Measurements from ENCODE around the gene CHGA. TPM values are rescaled to one million over a fixed set of nuclear protein-coding genes. Genes with fewer than 3 reads are reported as not detected.

Gene CHGA, protein sequence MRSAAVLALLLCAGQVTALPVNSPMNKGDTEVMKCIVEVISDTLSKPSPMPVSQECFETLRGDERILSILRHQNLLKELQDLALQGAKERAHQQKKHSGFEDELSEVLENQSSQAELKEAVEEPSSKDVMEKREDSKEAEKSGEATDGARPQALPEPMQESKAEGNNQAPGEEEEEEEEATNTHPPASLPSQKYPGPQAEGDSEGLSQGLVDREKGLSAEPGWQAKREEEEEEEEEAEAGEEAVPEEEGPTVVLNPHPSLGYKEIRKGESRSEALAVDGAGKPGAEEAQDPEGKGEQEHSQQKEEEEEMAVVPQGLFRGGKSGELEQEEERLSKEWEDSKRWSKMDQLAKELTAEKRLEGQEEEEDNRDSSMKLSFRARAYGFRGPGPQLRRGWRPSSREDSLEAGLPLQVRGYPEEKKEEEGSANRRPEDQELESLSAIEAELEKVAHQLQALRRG
- total RNA-seq (48.2 and 61.3 TPM in 2 replicates), polyA plus RNA-seq (40.5 and 86.5 TPM in 2 replicates)

DNA sequence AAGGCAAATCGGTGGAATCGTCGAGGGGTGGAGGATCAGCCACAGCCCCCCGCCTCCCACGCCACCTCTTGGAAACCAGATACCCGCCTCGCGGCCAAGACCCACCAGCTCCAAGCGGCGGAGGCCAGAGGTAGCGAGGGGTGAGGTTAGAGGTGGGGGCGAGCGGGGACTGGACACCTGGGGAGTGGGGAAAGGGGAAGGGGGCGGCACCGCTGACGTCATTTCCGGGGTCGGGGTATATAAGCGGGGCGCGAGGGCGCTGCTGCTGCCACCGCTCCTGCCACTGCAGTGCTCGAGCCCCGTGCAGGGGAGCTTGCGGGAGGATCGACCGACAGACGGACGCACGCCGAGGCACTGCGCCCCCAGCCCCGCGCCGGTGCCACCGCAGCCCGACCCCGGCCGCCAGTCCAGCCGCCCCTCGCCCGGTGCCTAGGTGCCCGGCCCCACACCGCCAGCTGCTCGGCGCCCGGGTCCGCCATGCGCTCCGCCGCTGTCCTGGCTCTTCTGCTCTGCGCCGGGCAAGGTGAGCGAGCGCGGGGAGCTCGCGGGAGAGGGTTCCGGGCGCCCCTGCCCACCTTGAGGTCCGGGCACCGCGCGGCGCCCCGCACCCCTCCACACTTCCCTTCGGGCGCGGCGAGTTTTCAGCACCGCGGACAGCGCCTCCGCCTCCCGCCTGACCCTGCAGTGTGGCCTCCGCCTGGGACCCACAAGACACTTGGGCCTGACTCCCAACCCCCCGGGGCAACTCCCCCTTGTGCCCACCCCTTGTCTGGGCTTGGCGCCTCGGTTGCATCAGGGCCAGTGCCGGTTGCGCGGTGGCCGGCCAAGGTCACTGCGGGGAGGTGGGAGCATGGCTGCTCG lies at the start of gene CHGA:
Gene CHGA (plus strand): TSS at position 268 of the 861 bp plus-strand sequence. CDS start 210 bp downstream, at position 478.
- H3K4me1 ChIP-seq (ENCODE audit: insufficient read depth): no peaks in the 10 kb centered on the region
- H2AFZ ChIP-seq: no peak within 1 kb of the TSS
- no peaks in the 10 kb centered on the region for H3K79me2 ChIP-seq
- H3K27me3 ChIP-seq: peaks cover 36% of the 10 kb centered on the region
- no peaks in the 10 kb centered on the region for H3K9me2 ChIP-seq (replicated peaks; ENCODE audit: insufficient read depth)
- TF ChIP-seq EZH2phosphoT487 (IDR thresholded peaks at IDR 0.05; ENCODE audit: low read depth, severe bottlenecking, unreplicated experiment) (no peak), EZH2 (IDR thresholded peaks at IDR 0.05; ENCODE audit: borderline replicate concordance) (no peak)
- TF ChIP-seq, protein P1, sequence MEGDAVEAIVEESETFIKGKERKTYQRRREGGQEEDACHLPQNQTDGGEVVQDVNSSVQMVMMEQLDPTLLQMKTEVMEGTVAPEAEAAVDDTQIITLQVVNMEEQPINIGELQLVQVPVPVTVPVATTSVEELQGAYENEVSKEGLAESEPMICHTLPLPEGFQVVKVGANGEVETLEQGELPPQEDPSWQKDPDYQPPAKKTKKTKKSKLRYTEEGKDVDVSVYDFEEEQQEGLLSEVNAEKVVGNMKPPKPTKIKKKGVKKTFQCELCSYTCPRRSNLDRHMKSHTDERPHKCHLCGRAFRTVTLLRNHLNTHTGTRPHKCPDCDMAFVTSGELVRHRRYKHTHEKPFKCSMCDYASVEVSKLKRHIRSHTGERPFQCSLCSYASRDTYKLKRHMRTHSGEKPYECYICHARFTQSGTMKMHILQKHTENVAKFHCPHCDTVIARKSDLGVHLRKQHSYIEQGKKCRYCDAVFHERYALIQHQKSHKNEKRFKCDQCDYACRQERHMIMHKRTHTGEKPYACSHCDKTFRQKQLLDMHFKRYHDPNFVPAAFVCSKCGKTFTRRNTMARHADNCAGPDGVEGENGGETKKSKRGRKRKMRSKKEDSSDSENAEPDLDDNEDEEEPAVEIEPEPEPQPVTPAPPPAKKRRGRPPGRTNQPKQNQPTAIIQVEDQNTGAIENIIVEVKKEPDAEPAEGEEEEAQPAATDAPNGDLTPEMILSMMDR (IDR thresholded peaks at IDR 0.05; ENCODE audit: poor library complexity): no peak
- no peaks in the 10 kb centered on the region for H4K20me1 ChIP-seq (ENCODE audit: insufficient read depth, poor library complexity, severe bottlenecking)
- H3K27ac ChIP-seq: no peak within 1 kb of the TSS
- peak; percentile 86 for DNase-seq (ENCODE audit: low spot score)
- whole genome bisulfite sequencing (ENCODE audit: low lambda C conversion rate, missing lambda C conversion rate): 5% methylated on average over 35 of the region's 86 CpGs
- peak within 1 kb of the TSS; percentile 76 for H3K4me2 ChIP-seq
- H3K9me3 ChIP-seq (ENCODE audit: low read depth): no peaks in the 10 kb centered on the region
- H3K4me3 ChIP-seq: no peak within 1 kb of the TSS
- no peaks in the 10 kb centered on the region for H3K36me3 ChIP-seq (replicated peaks; ENCODE audit: insufficient read depth, low read depth)

DNA sequence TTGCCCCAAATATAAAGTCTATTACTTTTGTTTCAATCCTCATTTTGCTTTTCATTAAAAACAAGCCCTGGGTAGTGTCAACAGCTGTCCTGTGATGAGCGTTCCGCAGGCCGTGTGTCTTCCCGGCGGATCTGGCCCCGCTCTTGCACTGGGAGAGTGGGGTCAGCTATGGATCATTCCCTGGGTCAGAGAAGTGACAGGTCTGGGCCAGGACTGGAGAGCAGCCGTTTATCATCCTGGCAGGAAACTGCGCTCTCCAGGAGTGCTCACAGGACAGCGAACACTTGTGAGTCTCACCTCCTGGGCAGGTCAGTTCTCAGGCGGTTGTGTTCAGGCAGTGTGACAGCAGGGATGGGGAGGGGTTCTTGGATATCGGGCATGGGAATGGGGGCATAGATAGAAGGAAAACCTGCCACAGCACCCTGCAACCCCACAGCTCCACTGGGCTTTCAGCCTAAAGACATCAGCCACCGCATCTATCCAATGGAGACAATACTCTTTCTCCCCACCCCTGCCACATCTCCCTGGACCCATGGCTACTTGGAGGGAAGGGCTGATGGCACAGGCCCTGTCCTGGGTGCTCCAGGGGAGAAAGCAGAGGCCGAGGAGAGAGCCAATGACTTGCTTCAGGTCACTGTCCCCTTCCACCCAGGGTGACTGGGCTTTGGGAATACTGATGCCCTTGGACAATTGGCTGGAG lies 47.8 kb upstream of the CHGA start:
- Histone ChIP-seq H4K20me1 (ENCODE audit: insufficient read depth, poor library complexity, severe bottlenecking) (no peaks in the 10 kb centered on the region), H3K27me3 (peaks cover 3% of the 10 kb centered on the region), H3K4me3 (no peak overlapping the region), H3K4me2 (no peak overlapping the region), H3K9me3 (ENCODE audit: low read depth) (no peaks in the 10 kb centered on the region), H3K27ac (no peak overlapping the region), H3K4me1 (ENCODE audit: insufficient read depth) (no peaks in the 10 kb centered on the region), H2AFZ (no peak overlapping the region), H3K9me2 (replicated peaks; ENCODE audit: insufficient read depth) (no peaks in the 10 kb centered on the region), H3K79me2 (no peaks in the 10 kb centered on the region), H3K36me3 (replicated peaks; ENCODE audit: insufficient read depth, low read depth) (no peaks in the 10 kb centered on the region)
- DNase-seq (ENCODE audit: low spot score): no peak
- TF ChIP-seq, protein P1 (IDR thresholded peaks at IDR 0.05; ENCODE audit: poor library complexity): no peak
- TF ChIP-seq EZH2 (IDR thresholded peaks at IDR 0.05; ENCODE audit: borderline replicate concordance) (no peak), EZH2phosphoT487 (IDR thresholded peaks at IDR 0.05; ENCODE audit: low read depth, severe bottlenecking, unreplicated experiment) (no peak)
- WGBS (ENCODE audit: low lambda C conversion rate, missing lambda C conversion rate): 57% methylated on average over 13 of the region's 13 CpGs

DNA sequence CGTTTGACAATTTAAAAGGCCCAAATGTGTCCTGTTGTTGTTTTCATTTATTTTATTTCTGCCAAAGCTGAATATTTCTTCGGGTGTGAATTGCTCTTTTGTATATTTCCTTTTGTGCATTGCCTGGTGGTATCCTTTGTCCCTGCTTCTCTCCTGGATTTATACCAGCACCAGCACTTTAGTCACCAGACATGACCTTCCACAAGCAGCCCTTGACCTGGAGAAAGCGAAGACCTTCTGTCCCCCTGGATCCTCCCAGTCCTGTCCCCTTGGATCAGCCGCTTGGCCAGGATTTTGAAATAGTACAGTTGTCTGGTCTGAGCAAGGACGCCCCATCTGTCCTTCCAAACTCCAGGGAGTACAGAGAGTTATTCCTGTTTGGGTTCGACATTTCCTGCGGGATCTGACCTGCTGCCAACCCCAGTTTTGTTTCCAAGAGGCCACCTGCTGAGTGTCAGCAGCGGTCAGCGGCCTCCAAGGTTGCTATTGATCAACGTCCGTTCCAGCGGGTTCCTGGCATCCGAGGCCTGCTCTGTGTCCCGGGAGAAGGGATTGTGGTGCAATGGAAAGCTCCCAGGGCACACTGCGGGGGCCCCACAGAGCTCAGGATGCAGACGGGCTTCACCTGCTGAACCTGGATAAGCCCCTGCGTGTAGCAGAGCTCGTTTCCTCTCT lies 45.1 kb upstream of the CHGA start:
- Histone ChIP-seq H3K27ac (no peak overlapping the region), H3K36me3 (replicated peaks; ENCODE audit: insufficient read depth, low read depth) (no peaks in the 10 kb centered on the region), H4K20me1 (ENCODE audit: insufficient read depth, poor library complexity, severe bottlenecking) (no peaks in the 10 kb centered on the region), H3K9me2 (replicated peaks; ENCODE audit: insufficient read depth) (no peaks in the 10 kb centered on the region), H3K27me3 (peaks cover 3% of the 10 kb centered on the region), H3K4me1 (ENCODE audit: insufficient read depth) (no peaks in the 10 kb centered on the region), H3K4me2 (no peak overlapping the region), H2AFZ (no peak overlapping the region), H3K4me3 (no peak overlapping the region), H3K79me2 (no peaks in the 10 kb centered on the region), H3K9me3 (ENCODE audit: low read depth) (no peaks in the 10 kb centered on the region)
- peak; percentile 31 for DNase-seq (ENCODE audit: low spot score)
- TF ChIP-seq EZH2 (IDR thresholded peaks at IDR 0.05; ENCODE audit: borderline replicate concordance) (no peak), EZH2phosphoT487 (IDR thresholded peaks at IDR 0.05; ENCODE audit: low read depth, severe bottlenecking, unreplicated experiment) (no peak)
- TF ChIP-seq, protein P1 (IDR thresholded peaks at IDR 0.05; ENCODE audit: poor library complexity): no peak
- 40% methylated on average over 18 of the region's 18 CpGs for WGBS (ENCODE audit: low lambda C conversion rate, missing lambda C conversion rate)

Data from hepatocyte (in vitro differentiated cells).